Keratinocyte (primary cell): ENCODE data around the gene FNDC3B.

ENCODE experiments used
- CTCF ChIP-seq, 3 experiments: IDR thresholded peaks in 1 of 3; conservative IDR thresholded peaks in 1 of 3; optimal IDR thresholded peaks in 1 of 3; 2 replicates in 2 of 3; 3 replicates in 1 of 3; pipeline versions ENCODE3 to v1.5.1; 2011; ENCODE audit warnings: low read length in 3 of 3, mild to moderate bottlenecking in 3 of 3, moderate library complexity in 2 of 3, control low read depth in 1 of 3, inconsistent platforms in 1 of 3; ENCODE audit not compliant: insufficient read depth in 2 of 3; ENCODE audit errors: extremely low read depth in 1 of 3
- EZH2 ChIP-seq: IDR thresholded peaks from one replicate; pipeline ENCODE4 v1.6.1; 2012; ENCODE audit warnings: inconsistent platforms, mild to moderate bottlenecking, low read length, moderate library complexity

GRCh38 chr3:172258624-172259023 lies 219.2 kb downstream of the FNDC3B start:
- no peak for TF ChIP-seq CTCF (optimal IDR thresholded peaks at IDR 0.05 in 1 of 3, IDR thresholded peaks at IDR 0.05 in 1 of 3, conservative IDR thresholded peaks at IDR 0.05 in 1 of 3; ENCODE audit: extremely low read depth in 1 of 3, insufficient read depth in 2 of 3, low read length in 3 of 3)
- TF ChIP-seq EZH2, result no peak
